H1 (cell line): Measurements from ENCODE around the gene HELT. TPM values are rescaled to one million over a fixed set of nuclear protein-coding genes. Genes with fewer than 3 reads are reported as not detected.

Experiments
- CTCF ChIA-PET: fragments of 300-600 bp; sonication (Branson Sonifier 250); formaldehyde crosslinking; loops from one replicate; lab custom pipeline; 2021; ENCODE audit not compliant: partially characterized antibody; lab: Charles Lee
- POLR2A ChIA-PET: fragments of 300-600 bp; sonication (Branson Sonifier 250); formaldehyde crosslinking; loops from one replicate; lab custom pipeline; 2021; ENCODE audit warnings: inconsistent platforms; ENCODE audit not compliant: partially characterized antibody; lab: Charles Lee
- DNase-seq, 2 experiments: peaks; one replicate each; pipeline versions ENCODE4 v3.0.0 to v3.0.0-alpha.2; 2010 to 2022; ENCODE audit warnings: low spot score in 2 of 2, low read depth in 1 of 2, mixed read lengths in 1 of 2
- FAIRE-seq: peaks from 2 replicates; lab custom pipeline; 2011; peaks lifted over from hg19 to GRCh38; lab: Jason Lieb, UNC
- H2AFZ ChIP-seq: 2 replicates; pipeline ENCODE4 v1.8.1; 2012; ENCODE audit warnings: low read length, inconsistent platforms
- H2AK5ac ChIP-seq: 2 replicates; pipeline ENCODE4 v1.6.1; 2013; ENCODE audit warnings: low read depth, low read length
- H2BK120ac ChIP-seq: replicated peaks from 2 replicates; pipeline ENCODE3; 2013; ENCODE audit warnings: low read depth, low read length, inconsistent platforms
- H2BK12ac ChIP-seq: 2 replicates; pipeline ENCODE4 v1.6.1; 2013; ENCODE audit warnings: low read depth, low read length
- H2BK15ac ChIP-seq: 2 replicates; pipeline ENCODE4 v1.6.1; 2013; ENCODE audit warnings: low read length
- H2BK20ac ChIP-seq: 2 replicates; pipeline ENCODE4 v1.6.1; 2013; ENCODE audit warnings: low read length
- H2BK5ac ChIP-seq: 2 replicates; pipeline ENCODE4 v1.6.1; 2013; ENCODE audit warnings: low read depth, low read length
- H3K14ac ChIP-seq: 2 replicates; pipeline ENCODE4 v1.6.1; 2013; ENCODE audit warnings: inconsistent platforms; ENCODE audit not compliant: insufficient read length
- H3K18ac ChIP-seq: 2 replicates; pipeline ENCODE4 v1.6.1; 2013; ENCODE audit warnings: low read length; ENCODE audit errors: extremely low read depth
- H3K23ac ChIP-seq: 2 replicates; pipeline ENCODE4 v1.6.1; 2013; ENCODE audit warnings: inconsistent platforms; ENCODE audit not compliant: insufficient read length
- H3K23me2 ChIP-seq: 2 replicates; pipeline ENCODE4 v1.6.1; 2013; ENCODE audit warnings: low read depth, low read length
- H3K27ac ChIP-seq: 2 replicates; pipeline ENCODE4 v1.6.1; 2011; ENCODE audit warnings: low read depth, low read length, inconsistent platforms
- H3K27me3 ChIP-seq, 4 experiments: replicated peaks in 1 of 4; 1 replicate in 1 of 4; 2 replicates in 3 of 4; pipeline versions ENCODE4 v1.6.1 to v1.8.1; 2011 to 2013; ENCODE audit warnings: low read length in 3 of 4, mild to moderate bottlenecking in 3 of 4, inconsistent platforms in 2 of 4, mixed read lengths in 2 of 4, moderate library complexity in 1 of 4; ENCODE audit not compliant: control insufficient read depth in 3 of 4, insufficient read depth in 3 of 4; ENCODE audit errors: extremely low read depth in 1 of 4
- H3K36me3 ChIP-seq, 4 experiments: 2 replicates each; pipeline versions ENCODE4 v1.6.1 to v1.8.1; 2011 to 2013; ENCODE audit warnings: mild to moderate bottlenecking in 4 of 4, low read length in 3 of 4, moderate library complexity in 2 of 4, control low read depth in 1 of 4, inconsistent platforms in 1 of 4; ENCODE audit not compliant: insufficient read depth in 4 of 4, control insufficient read depth in 2 of 4
- H3K4ac ChIP-seq: replicated peaks from 2 replicates; pipeline ENCODE3; 2013; ENCODE audit warnings: low read length, low read depth, mixed read lengths, inconsistent platforms; ENCODE audit not compliant: insufficient read length
- H3K4me1 ChIP-seq, 4 experiments: replicated peaks in 1 of 4; 1 replicate in 1 of 4; 2 replicates in 3 of 4; pipeline versions ENCODE4 v1.6.1 to v1.8.1; 2011 to 2013; ENCODE audit warnings: low read length in 3 of 4, inconsistent platforms in 2 of 4, mixed read lengths in 1 of 4; ENCODE audit not compliant: insufficient read depth in 4 of 4, control insufficient read depth in 3 of 4
- H3K4me2 ChIP-seq, 2 experiments: 2 replicates each; pipeline versions ENCODE4 v1.6.1 to v1.8.1; 2011 to 2013; ENCODE audit warnings: low read depth in 2 of 2, low read length in 2 of 2, control low read depth in 1 of 2, inconsistent platforms in 1 of 2, mild to moderate bottlenecking in 1 of 2; ENCODE audit not compliant: insufficient read depth in 1 of 2
- H3K4me3 ChIP-seq, 4 experiments: fragments of 200-600, 300-600 bp in 1 of 4; sonication (generic), shearing (Covaris generic), sonication (Bioruptor Twin) in 1 of 4; 2 replicates each; pipeline versions ENCODE4 v1.5.1 to v1.8.1; 2011 to 2016; ENCODE audit warnings: low read length in 4 of 4, low read depth in 3 of 4, control low read depth in 2 of 4, inconsistent platforms in 2 of 4, mild to moderate bottlenecking in 2 of 4, mixed read lengths in 1 of 4, moderate library complexity in 1 of 4; ENCODE audit not compliant: insufficient read depth in 2 of 4; ENCODE audit errors: extremely low read depth in 1 of 4
- H3K56ac ChIP-seq: replicated peaks from 2 replicates; pipeline ENCODE3; 2013; ENCODE audit warnings: low read depth, mild to moderate bottlenecking, mixed read lengths, low read length, inconsistent platforms; ENCODE audit not compliant: insufficient read length
- H3K79me1 ChIP-seq: 2 replicates; pipeline ENCODE4 v1.6.1; 2013; ENCODE audit warnings: low read depth, low read length, control low read depth
- H3K79me2 ChIP-seq, 2 experiments: 2 replicates each; pipeline versions ENCODE4 v1.6.1 to v1.8.1; 2012 to 2013; ENCODE audit warnings: low read length in 2 of 2, mild to moderate bottlenecking in 2 of 2, inconsistent platforms in 1 of 2; ENCODE audit not compliant: insufficient read depth in 2 of 2, control insufficient read depth in 1 of 2
- H3K9ac ChIP-seq, 4 experiments: replicated peaks in 1 of 4; 1 replicate in 1 of 4; 2 replicates in 3 of 4; pipeline versions ENCODE4 v1.6.1 to v1.8.1; 2011 to 2013; ENCODE audit warnings: low read depth in 3 of 4, low read length in 3 of 4, control low read depth in 2 of 4, mild to moderate bottlenecking in 2 of 4, moderate library complexity in 2 of 4, inconsistent platforms in 1 of 4; ENCODE audit errors: extremely low read depth in 1 of 4
- H3K9me3 ChIP-seq, 2 experiments: 2 replicates each; pipeline versions ENCODE4 v1.6.1 to v1.8.1; 2012 to 2013; ENCODE audit warnings: mild to moderate bottlenecking in 2 of 2, moderate library complexity in 2 of 2, control low read depth in 1 of 2, inconsistent platforms in 1 of 2, low read depth in 1 of 2, low read length in 1 of 2, mixed read lengths in 1 of 2; ENCODE audit not compliant: insufficient read depth in 2 of 2
- H4K20me1 ChIP-seq, 2 experiments: replicated peaks in 1 of 2; 2 replicates each; pipeline versions ENCODE3 to v1.8.1; 2011 to 2013; ENCODE audit warnings: inconsistent platforms in 2 of 2, low read length in 2 of 2, mild to moderate bottlenecking in 1 of 2; ENCODE audit not compliant: insufficient read depth in 2 of 2, control insufficient read depth in 1 of 2
- H4K5ac ChIP-seq: 2 replicates; pipeline ENCODE4 v1.6.1; 2013; ENCODE audit warnings: low read length, low read depth, mixed read lengths, inconsistent platforms; ENCODE audit not compliant: insufficient read length
- H4K8ac ChIP-seq: 2 replicates; pipeline ENCODE4 v1.8.0; 2013; ENCODE audit warnings: mild to moderate bottlenecking, moderate library complexity, low read length, inconsistent platforms; ENCODE audit not compliant: insufficient read depth; ENCODE audit errors: extremely low read depth
- H4K91ac ChIP-seq: replicated peaks from 2 replicates; pipeline ENCODE3; 2013; ENCODE audit warnings: low read length, mixed read lengths, inconsistent platforms; ENCODE audit not compliant: insufficient read length
- BRCA1 ChIP-seq: IDR thresholded peaks from 2 replicates; pipeline ENCODE4 v1.6.1; 2012; ENCODE audit warnings: low read depth, low read length, improper control_type of control experiment
- HDAC2 ChIP-seq, 2 experiments: fragments of 300-600 bp in 1 of 2; sonication (generic) in 1 of 2; IDR thresholded peaks; 2 replicates each; pipeline ENCODE4 v1.6.1; 2011 to 2012; ENCODE audit warnings: low read depth in 2 of 2, low read length in 2 of 2, mild to moderate bottlenecking in 2 of 2, moderate library complexity in 2 of 2, borderline replicate concordance in 1 of 2, inconsistent platforms in 1 of 2
- WGBS, 2 experiments: shearing (Covaris generic) in 1 of 2; methylation state at CpG; one replicate each; pipeline versions ENCODE4 v1.1.6 to v1.1.7; 2013 to 2015; ENCODE audit warnings: low lambda C conversion rate in 2 of 2, mixed read lengths in 2 of 2, inconsistent platforms in 1 of 2, low coverage in 1 of 2, missing lambda C conversion rate in 1 of 2; ENCODE audit not compliant: insufficient replicate concordance in 2 of 2, insufficient coverage in 1 of 2, insufficient read length in 1 of 2; ENCODE audit errors: extremely low coverage in 1 of 2, missing lambda C conversion rate in 1 of 2; 5-methylcytosine and 5-hydroxymethylcytosine counted together
- polyA plus RNA-seq, 7 experiments: library from polyadenylated mRNA; depleted of rRNA in 3 of 7; stranded (reverse) in 5 of 7; unstranded in 2 of 7; fragments of >200 nt in 5 of 7; fragments of 200-250 nt in 2 of 7; gene quantifications; 1 replicate in 5 of 7; 2 replicates in 1 of 7; 4 replicates in 1 of 7; pipeline versions ENCODE4 v1.2.1 to v1.2.3, GENCODE V29; 2011 to 2013; ENCODE audit warnings: missing spikeins in 2 of 7, mixed read lengths in 2 of 7
- total RNA-seq: library from RNA; stranded (reverse); fragmentation: NEBNext Ultra II Directional; extraction: Animal tissue kit (Norgen Biotek cat#: 25700); gene quantifications from 2 replicates; pipeline ENCODE4 v1.2.1, GENCODE V29; 2021
- TF ChIP-seq, protein P1 (sequence below): IDR thresholded peaks from 2 replicates; pipeline ENCODE4 v1.6.1; 2011; ENCODE audit warnings: low read depth, mild to moderate bottlenecking, low read length; ENCODE audit not compliant: insufficient read depth
- TF ChIP-seq, protein P2 (sequence below), 3 experiments: IDR thresholded peaks; 1 replicate in 2 of 3; 2 replicates in 1 of 3; pipeline versions ENCODE4 v1.5.1 to v1.6.1; 2011; ENCODE audit warnings: low read length in 3 of 3, mild to moderate bottlenecking in 3 of 3, inconsistent platforms in 2 of 3, low read depth in 1 of 3, moderate library complexity in 1 of 3; ENCODE audit not compliant: insufficient read depth in 1 of 3; ENCODE audit errors: control extremely low read depth in 1 of 3

The HELT gene
- total and polyA plus RNA-seq, 2 of the 8 experiments (the other 6 are each of a cell fraction or from before 2014, with no cell fraction given): 0.32 to 0.35 TPM

DNA sequence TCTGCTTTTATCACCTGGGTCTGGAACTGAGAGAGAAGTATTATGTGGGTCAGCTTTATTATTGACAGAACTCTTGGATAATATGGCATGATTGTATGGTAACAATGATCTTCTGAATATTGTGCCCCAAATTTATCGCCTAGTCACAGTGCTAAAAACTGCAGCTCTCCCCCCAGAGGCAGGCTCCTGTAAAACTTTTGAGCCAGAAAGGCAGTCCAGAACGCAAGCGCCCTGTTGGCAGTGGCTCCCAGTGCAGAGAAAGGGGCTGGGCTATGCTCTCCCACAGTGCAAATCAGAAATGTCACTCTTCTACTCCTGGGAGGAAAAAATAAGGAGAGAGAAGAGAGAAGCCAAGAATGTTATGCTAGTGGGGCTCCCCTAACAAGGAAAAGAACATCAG is 50.5 kb downstream of the HELT start:
- H3K79me1 ChIP-seq: no peaks in the 10 kb centered on the region
- POLR2A ChIA-PET: no interaction called here
- no peak overlapping the region for H2BK12ac ChIP-seq

More for the DNA sequence above, 50.5 kb downstream of the HELT start:
- H4K8ac ChIP-seq: no peak overlapping the region
- H3K4me2 ChIP-seq: no peak overlapping the region
- H3K9me3 ChIP-seq: no peaks in the 10 kb centered on the region; a peak in 1 of 4 replicates
- H3K27ac ChIP-seq: no peak overlapping the region
- H3K9ac ChIP-seq: no peak overlapping the region
- no peak overlapping the region for H2BK20ac ChIP-seq
- no peak overlapping the region for H3K4me3 ChIP-seq
- H3K56ac ChIP-seq: no peak overlapping the region
- H4K5ac ChIP-seq: no peak overlapping the region
- peaks cover 0 to 6% (median 0%) of the 10 kb centered on the region in 4 experiments; a peak in 2 of 7 replicates for H3K4me1 ChIP-seq
- FAIRE-seq (peak; percentile 60), DNase-seq (no peak)
- CTCF ChIA-PET: interaction anchor here (0.6 to 2.5 kb wide), 8 partner anchors 9 to 395 kb away, joined by 3 to 7 read pairs (median 3); no protein-coding TSS in a partner anchor
- peak overlapping the region; percentile 37; the same call in 1 of the 2 replicates for H2AFZ ChIP-seq
- no peak overlapping the region for H3K14ac ChIP-seq
- H4K20me1 ChIP-seq: no peaks in the 10 kb centered on the region
- no peaks in the 10 kb centered on the region for H3K36me3 ChIP-seq
- H3K4ac ChIP-seq: no peak overlapping the region
- no peaks in the 10 kb centered on the region for H3K79me2 ChIP-seq
- H3K23me2 ChIP-seq: no peaks in the 10 kb centered on the region
- H2BK15ac ChIP-seq: no peak overlapping the region
- no peak overlapping the region for H4K91ac ChIP-seq
- TF ChIP-seq, protein P1, sequence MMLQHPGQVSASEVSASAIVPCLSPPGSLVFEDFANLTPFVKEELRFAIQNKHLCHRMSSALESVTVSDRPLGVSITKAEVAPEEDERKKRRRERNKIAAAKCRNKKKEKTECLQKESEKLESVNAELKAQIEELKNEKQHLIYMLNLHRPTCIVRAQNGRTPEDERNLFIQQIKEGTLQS: no peak
- TF ChIP-seq BRCA1: no peak
- TF ChIP-seq HDAC2 (IDR thresholded peaks at IDR 0.05; ENCODE audit: borderline replicate concordance in 1 of 2, low read depth in 2 of 2, low read length in 2 of 2): no peak
- TF ChIP-seq, protein P2, sequence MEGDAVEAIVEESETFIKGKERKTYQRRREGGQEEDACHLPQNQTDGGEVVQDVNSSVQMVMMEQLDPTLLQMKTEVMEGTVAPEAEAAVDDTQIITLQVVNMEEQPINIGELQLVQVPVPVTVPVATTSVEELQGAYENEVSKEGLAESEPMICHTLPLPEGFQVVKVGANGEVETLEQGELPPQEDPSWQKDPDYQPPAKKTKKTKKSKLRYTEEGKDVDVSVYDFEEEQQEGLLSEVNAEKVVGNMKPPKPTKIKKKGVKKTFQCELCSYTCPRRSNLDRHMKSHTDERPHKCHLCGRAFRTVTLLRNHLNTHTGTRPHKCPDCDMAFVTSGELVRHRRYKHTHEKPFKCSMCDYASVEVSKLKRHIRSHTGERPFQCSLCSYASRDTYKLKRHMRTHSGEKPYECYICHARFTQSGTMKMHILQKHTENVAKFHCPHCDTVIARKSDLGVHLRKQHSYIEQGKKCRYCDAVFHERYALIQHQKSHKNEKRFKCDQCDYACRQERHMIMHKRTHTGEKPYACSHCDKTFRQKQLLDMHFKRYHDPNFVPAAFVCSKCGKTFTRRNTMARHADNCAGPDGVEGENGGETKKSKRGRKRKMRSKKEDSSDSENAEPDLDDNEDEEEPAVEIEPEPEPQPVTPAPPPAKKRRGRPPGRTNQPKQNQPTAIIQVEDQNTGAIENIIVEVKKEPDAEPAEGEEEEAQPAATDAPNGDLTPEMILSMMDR (IDR thresholded peaks at IDR 0.05; ENCODE audit: control extremely low read depth in 1 of 3, insufficient read depth in 1 of 3, low read depth in 1 of 3, low read length in 3 of 3): peak; percentile 10 to 42 (median 14)
- H3K18ac ChIP-seq: no peak overlapping the region
- H3K23ac ChIP-seq: no peak overlapping the region
- 52% methylated on average over 3 of the region's 3 CpGs; no CpG with 5 or more reads in 1 of the 2 experiments for WGBS, 2 experiments
- H3K27me3 ChIP-seq: no peaks in the 10 kb centered on the region
- H2AK5ac ChIP-seq: no peak overlapping the region
- no peak overlapping the region for H2BK120ac ChIP-seq
- no peak overlapping the region for H2BK5ac ChIP-seq
